ENCODE data around the gene CALHM5. TPM values are rescaled to one million over a fixed set of nuclear protein-coding genes. Genes with fewer than 3 reads are reported as not detected.

Gene CALHM5
- total RNA-seq, 4 donors from 2014 or later: 0.09 to 0.80 (median 0.53) TPM; not detected in 1

- Histone ChIP-seq H3K27ac (no peak overlapping the region), H3K36me3 (no peaks in the 10 kb centered on the region), H3K9me3 (no peaks in the 10 kb centered on the region), H3K4me1 (no peaks in the 10 kb centered on the region), H3K4me3 (peak overlapping the region in 2 of 4 donors; percentile 16 to 23), H3K27me3 (no peaks in the 10 kb centered on the region)
- TF ChIP-seq CTCF (IDR thresholded peaks at IDR 0.05) (peak; percentile 78 to 89 (median 86)), POLR2A (IDR thresholded peaks at IDR 0.05) (no peak)
- peak; percentile 65 to 91 (median 70) for DNase-seq
Observed at GRCh38 chr6:116561377-116562018, 50.1 kb downstream of the CALHM5 start.

- H3K4me1 ChIP-seq: no peaks in the 10 kb centered on the region
- H3K27ac ChIP-seq: no peak overlapping the region
- TF ChIP-seq POLR2A (IDR thresholded peaks at IDR 0.05) (no peak), CTCF (IDR thresholded peaks at IDR 0.05) (no peak)
Observed at GRCh38 chr6:116562019-116562403, 50.6 kb downstream of the CALHM5 start.

GRCh38 chr6:116562614-116563013 is 51.2 kb downstream of the CALHM5 start:
- Histone ChIP-seq H3K27ac (no peak overlapping the region), H3K36me3 (no peaks in the 10 kb centered on the region), H3K9me3 (no peaks in the 10 kb centered on the region), H3K27me3 (no peaks in the 10 kb centered on the region), H3K4me1 (no peaks in the 10 kb centered on the region), H3K4me3 (no peak overlapping the region)
- no peak for DNase-seq
- TF ChIP-seq CTCF (IDR thresholded peaks at IDR 0.05) (no peak), POLR2A (IDR thresholded peaks at IDR 0.05) (no peak)

More at GRCh38 chr6:116562019-116562403, 50.6 kb downstream of the CALHM5 start:
- Histone ChIP-seq H3K9me3 (no peaks in the 10 kb centered on the region), H3K27me3 (no peaks in the 10 kb centered on the region), H3K4me3 (no peak overlapping the region), H3K36me3 (no peaks in the 10 kb centered on the region)
- no peak for DNase-seq

GRCh38 chr6:116563830-116564229 is 52.4 kb downstream of the CALHM5 start:
- TF ChIP-seq POLR2A (IDR thresholded peaks at IDR 0.05) (no peak), CTCF (IDR thresholded peaks at IDR 0.05) (no peak)
- no peak overlapping the region for H3K27ac ChIP-seq
- no peak for DNase-seq
- no peak overlapping the region for H3K4me3 ChIP-seq
- no peaks in the 10 kb centered on the region for H3K36me3 ChIP-seq
- no peaks in the 10 kb centered on the region for H3K4me1 ChIP-seq
- no peaks in the 10 kb centered on the region for H3K27me3 ChIP-seq
- no peaks in the 10 kb centered on the region for H3K9me3 ChIP-seq

DNA sequence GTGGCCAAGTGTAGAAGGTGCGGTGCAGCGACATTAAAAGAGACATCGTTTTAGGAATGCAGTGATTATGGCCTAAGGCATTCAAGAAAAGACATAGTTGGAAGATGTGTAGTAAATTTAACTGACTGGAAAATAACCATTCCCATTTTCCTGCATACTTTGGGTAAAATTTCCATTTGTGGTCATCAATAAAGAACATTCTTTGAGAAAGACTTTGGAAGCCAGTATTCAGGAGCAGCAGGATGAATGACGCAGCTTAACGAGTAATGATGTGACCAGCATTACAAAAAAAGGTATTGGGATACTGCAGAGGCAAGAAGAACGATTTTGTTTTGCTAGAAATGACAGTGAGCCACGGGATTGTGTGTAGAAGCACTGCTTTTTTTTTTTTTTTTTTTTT is 52.9 kb downstream of the CALHM5 start:
- Histone ChIP-seq H3K9me3 (no peaks in the 10 kb centered on the region), H3K27me3 (no peaks in the 10 kb centered on the region), H3K27ac (no peak overlapping the region), H3K4me3 (no peak overlapping the region), H3K36me3 (no peaks in the 10 kb centered on the region), H3K4me1 (no peaks in the 10 kb centered on the region)
- DNase-seq: no peak
- TF ChIP-seq CTCF (IDR thresholded peaks at IDR 0.05) (no peak), POLR2A (IDR thresholded peaks at IDR 0.05) (no peak)
